Measurements from ENCODE around the gene XIRP2. TPM values are rescaled to one million over a fixed set of nuclear protein-coding genes. Genes with fewer than 3 reads are reported as not detected.

Gene XIRP2
- total RNA-seq = 1,000 to 10,000 TPM in 2 of 4 donors, 100 to 1,000 TPM in 2; 266 to 3,644 (median 977) TPM

DNA sequence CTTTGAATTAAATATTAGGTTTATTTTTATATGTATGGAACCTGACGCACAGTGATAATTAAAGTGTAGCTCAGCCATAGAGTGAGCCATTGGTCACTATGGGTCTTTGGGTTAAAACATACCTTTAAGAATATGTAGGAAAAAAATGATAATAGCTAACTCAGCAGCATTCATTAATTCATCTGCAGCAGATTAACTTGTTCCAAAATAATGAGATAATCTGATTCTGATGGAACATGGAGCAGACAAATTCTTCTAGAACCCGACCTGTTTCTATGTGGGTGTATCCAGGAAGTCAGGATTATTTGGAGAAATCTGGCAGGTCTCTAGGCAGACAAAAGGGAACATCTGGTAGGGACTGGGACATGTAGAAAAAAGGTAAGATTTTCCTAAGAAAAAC is at the start of gene XIRP2:
TSS of gene XIRP2 (plus strand) at position 301 of the 400 bp plus-strand sequence. CDS start 15,003 bp downstream, outside the sequence.
- Histone ChIP-seq H3K27ac (no peak within 1 kb of the TSS), H3K27me3 (no peaks in the 10 kb centered on the region), H3K9me3 (no peaks in the 10 kb centered on the region), H3K4me3 (no peak within 1 kb of the TSS), H3K36me3 (no peaks in the 10 kb centered on the region), H3K4me1 (no peaks in the 10 kb centered on the region)
- no peak for TF ChIP-seq POLR2A (IDR thresholded peaks at IDR 0.05)
- TF ChIP-seq, protein P1, sequence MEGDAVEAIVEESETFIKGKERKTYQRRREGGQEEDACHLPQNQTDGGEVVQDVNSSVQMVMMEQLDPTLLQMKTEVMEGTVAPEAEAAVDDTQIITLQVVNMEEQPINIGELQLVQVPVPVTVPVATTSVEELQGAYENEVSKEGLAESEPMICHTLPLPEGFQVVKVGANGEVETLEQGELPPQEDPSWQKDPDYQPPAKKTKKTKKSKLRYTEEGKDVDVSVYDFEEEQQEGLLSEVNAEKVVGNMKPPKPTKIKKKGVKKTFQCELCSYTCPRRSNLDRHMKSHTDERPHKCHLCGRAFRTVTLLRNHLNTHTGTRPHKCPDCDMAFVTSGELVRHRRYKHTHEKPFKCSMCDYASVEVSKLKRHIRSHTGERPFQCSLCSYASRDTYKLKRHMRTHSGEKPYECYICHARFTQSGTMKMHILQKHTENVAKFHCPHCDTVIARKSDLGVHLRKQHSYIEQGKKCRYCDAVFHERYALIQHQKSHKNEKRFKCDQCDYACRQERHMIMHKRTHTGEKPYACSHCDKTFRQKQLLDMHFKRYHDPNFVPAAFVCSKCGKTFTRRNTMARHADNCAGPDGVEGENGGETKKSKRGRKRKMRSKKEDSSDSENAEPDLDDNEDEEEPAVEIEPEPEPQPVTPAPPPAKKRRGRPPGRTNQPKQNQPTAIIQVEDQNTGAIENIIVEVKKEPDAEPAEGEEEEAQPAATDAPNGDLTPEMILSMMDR (IDR thresholded peaks at IDR 0.05 in 4 of 5, conservative IDR thresholded peaks at IDR 0.05 in 1 of 5) = no peak
- in situ Hi-C loops (cut with MboI; ENCODE audit: low sequenced_read_pairs in 4 of 4) = no loop called here
- DNase-seq = no peak
- intact Hi-C loops (cut with DNase I; ENCODE audit: low total_unique reads) = no loop called here
- no peak for ATAC-seq

DNA sequence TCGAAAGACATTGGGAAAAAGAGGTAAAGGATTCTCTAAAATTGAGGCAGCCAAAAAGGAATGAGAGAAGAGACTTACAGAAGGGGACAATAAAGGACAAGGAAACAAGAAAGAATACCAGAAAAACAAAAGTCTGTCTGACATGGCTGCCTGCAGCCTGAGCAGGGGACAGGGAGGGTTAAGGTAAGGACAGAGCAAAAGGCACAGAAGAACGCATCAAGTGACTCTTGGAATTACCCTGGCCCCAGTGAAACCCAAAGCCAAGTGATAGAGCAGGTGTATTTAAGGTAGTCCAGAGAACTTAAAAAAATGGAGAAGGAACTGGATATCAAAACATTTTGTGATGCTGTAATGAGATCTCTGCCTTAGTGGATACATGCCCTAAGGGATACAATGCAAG is 47.1 kb upstream of the XIRP2 start:
- in situ Hi-C loops (cut with MboI; ENCODE audit: low sequenced_read_pairs in 4 of 4) = no loop called here
- Histone ChIP-seq H3K9me3 (no peaks in the 10 kb centered on the region), H3K27ac (no peak overlapping the region), H3K4me3 (no peak overlapping the region), H3K4me1 (no peaks in the 10 kb centered on the region), H3K36me3 (no peaks in the 10 kb centered on the region), H3K27me3 (no peaks in the 10 kb centered on the region)
- no peak for ATAC-seq
- TF ChIP-seq, protein P1 (IDR thresholded peaks at IDR 0.05 in 4 of 5, conservative IDR thresholded peaks at IDR 0.05 in 1 of 5) = no peak
- TF ChIP-seq POLR2A (IDR thresholded peaks at IDR 0.05) = no peak
- DNase-seq = no peak
- intact Hi-C loops (cut with DNase I; ENCODE audit: low total_unique reads) = no loop called here

- no peaks in the 10 kb centered on the region for H3K9me3 ChIP-seq
- H3K27ac ChIP-seq = no peak overlapping the region
- no peaks in the 10 kb centered on the region for H3K36me3 ChIP-seq
- in situ Hi-C loops (cut with MboI; ENCODE audit: low sequenced_read_pairs in 4 of 4) = no loop called here
- DNase-seq = no peak
- intact Hi-C loops (cut with DNase I; ENCODE audit: low total_unique reads) = no loop called here
- H3K4me3 ChIP-seq = no peak overlapping the region
- TF ChIP-seq POLR2A (IDR thresholded peaks at IDR 0.05) = no peak
- TF ChIP-seq, protein P1 (IDR thresholded peaks at IDR 0.05 in 4 of 5, conservative IDR thresholded peaks at IDR 0.05 in 1 of 5) = no peak
- no peaks in the 10 kb centered on the region for H3K4me1 ChIP-seq
- ATAC-seq = no peak
- no peaks in the 10 kb centered on the region for H3K27me3 ChIP-seq
These were observed 46.6 kb upstream of the XIRP2 start for GRCh38 chr2:166841679-166842078.

DNA sequence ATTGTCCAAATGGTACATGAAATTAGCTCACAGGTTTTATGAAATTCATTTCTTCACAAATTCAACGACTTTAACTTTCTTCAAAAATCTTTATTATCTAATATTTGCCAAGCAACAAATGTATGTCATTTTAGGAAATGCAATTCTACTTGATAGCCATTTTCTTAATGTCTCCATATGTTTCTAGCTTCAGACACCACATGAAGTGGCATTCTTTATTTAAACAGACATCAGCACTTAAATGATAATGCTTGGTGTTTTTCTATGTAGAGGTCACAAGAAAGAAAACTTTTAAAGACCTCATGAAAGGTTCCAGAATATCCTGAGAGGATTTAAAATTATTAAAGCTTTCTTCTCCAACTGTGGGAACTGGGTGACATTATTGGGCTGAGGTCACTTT is 44.2 kb upstream of the XIRP2 start:
- no peak for ATAC-seq
- H3K36me3 ChIP-seq = no peaks in the 10 kb centered on the region

More for the DNA sequence above, 44.2 kb upstream of the XIRP2 start:
- Histone ChIP-seq H3K4me3 (no peak overlapping the region), H3K4me1 (no peaks in the 10 kb centered on the region), H3K9me3 (no peaks in the 10 kb centered on the region), H3K27me3 (no peaks in the 10 kb centered on the region), H3K27ac (no peak overlapping the region)
- in situ Hi-C loops (cut with MboI; ENCODE audit: low sequenced_read_pairs in 4 of 4) (no loop called here), intact Hi-C loops (cut with DNase I; ENCODE audit: low total_unique reads) (no loop called here)
- DNase-seq = no peak
- TF ChIP-seq, protein P1 (IDR thresholded peaks at IDR 0.05 in 4 of 5, conservative IDR thresholded peaks at IDR 0.05 in 1 of 5) = no peak
- TF ChIP-seq POLR2A (IDR thresholded peaks at IDR 0.05) = no peak
